Common myeloid progenitor, CD34-positive (primary cell): ENCODE data around the gene ATAD3C.
A peak's percentile ranks its signal among the peaks of the same experiment; 100 is the strongest.
"Not testable (repeated sequence)": the region's sequence is repeated elsewhere in the genome, so short reads cannot be mapped to it uniquely, and the experiment has no call there.

Source experiments
- CTCF ChIA-PET: fragments of 350-600 bp; sonication (Branson Sonifier 250); formaldehyde crosslinking; loops from one replicate; lab custom pipeline; 2021; ENCODE audit warnings: antibody characterized with exemption; lab: Charles Lee
- POLR2A ChIA-PET: fragments of 350-600 bp; sonication (Branson Sonifier 250); formaldehyde crosslinking; loops from one replicate; lab custom pipeline; 2021; ENCODE audit warnings: antibody characterized with exemption; lab: Charles Lee
- DNase-seq, 3 donors: peaks; one replicate each; pipeline versions ENCODE4 v3.0.0 to v3.0.0-alpha.2; 2013
- H3K27ac ChIP-seq, 2 experiments: 1 replicate in 1 of 2; 2 replicates in 1 of 2; pipeline ENCODE4 v1.7.0; 2013; ENCODE audit warnings: inconsistent platforms in 2 of 2, low read length in 2 of 2, mild to moderate bottlenecking in 2 of 2, low read depth in 1 of 2, moderate library complexity in 1 of 2; ENCODE audit not compliant: severe bottlenecking in 2 of 2, insufficient read depth in 1 of 2, poor library complexity in 1 of 2
- H3K27me3 ChIP-seq, 5 experiments: replicated peaks in 2 of 5; 1 replicate in 3 of 5; 2 replicates in 2 of 5; pipeline versions ENCODE4 v1.6.1 to v1.7.0; 2013; ENCODE audit warnings: low read length in 4 of 5, mild to moderate bottlenecking in 2 of 5, moderate library complexity in 2 of 5, inconsistent platforms in 1 of 5; ENCODE audit not compliant: insufficient read depth in 5 of 5, control insufficient read depth in 4 of 5
- H3K36me3 ChIP-seq, 4 experiments: 1 replicate in 2 of 4; 2 replicates in 2 of 4; pipeline versions ENCODE4 v1.6.1 to v1.7.0; 2013; ENCODE audit warnings: low read length in 3 of 4, control low read depth in 1 of 4, mild to moderate bottlenecking in 1 of 4; ENCODE audit not compliant: control insufficient read depth in 4 of 4, insufficient read depth in 4 of 4
- H3K4me1 ChIP-seq, 4 experiments: 1 replicate in 3 of 4; 2 replicates in 1 of 4; pipeline versions ENCODE4 v1.6.1 to v1.7.1; 2013; ENCODE audit warnings: low read length in 3 of 4, mild to moderate bottlenecking in 3 of 4, control low read depth in 1 of 4, inconsistent platforms in 1 of 4, moderate library complexity in 1 of 4; ENCODE audit not compliant: control insufficient read depth in 4 of 4, insufficient read depth in 4 of 4; ENCODE audit errors: control extremely low read depth in 1 of 4
- H3K4me3 ChIP-seq, 7 experiments: 1 replicate in 4 of 7; 2 replicates in 3 of 7; pipeline versions ENCODE4 v1.5.1 to v1.7.0; 2013; ENCODE audit warnings: mild to moderate bottlenecking in 7 of 7, low read length in 6 of 7, moderate library complexity in 6 of 7, inconsistent platforms in 2 of 7, low read depth in 2 of 7, control low read depth in 1 of 7; ENCODE audit not compliant: insufficient read depth in 4 of 7, control insufficient read depth in 1 of 7; ENCODE audit errors: extremely low read depth in 1 of 7
- H3K9me3 ChIP-seq, 5 experiments: 1 replicate in 4 of 5; 2 replicates in 1 of 5; pipeline versions ENCODE4 v1.6.1 to v1.7.1; 2013; ENCODE audit warnings: low read length in 4 of 5, mild to moderate bottlenecking in 2 of 5, inconsistent platforms in 1 of 5, low read depth in 1 of 5, moderate library complexity in 1 of 5; ENCODE audit not compliant: control insufficient read depth in 4 of 5, insufficient read depth in 2 of 5; ENCODE audit errors: control extremely low read depth in 1 of 5
- WGBS: methylation state at CpG from one replicate; pipeline ENCODE4 v1.1.5; 2013; ENCODE audit not compliant: insufficient coverage; 5-methylcytosine and 5-hydroxymethylcytosine counted together

ATAD3C gene

DNA sequence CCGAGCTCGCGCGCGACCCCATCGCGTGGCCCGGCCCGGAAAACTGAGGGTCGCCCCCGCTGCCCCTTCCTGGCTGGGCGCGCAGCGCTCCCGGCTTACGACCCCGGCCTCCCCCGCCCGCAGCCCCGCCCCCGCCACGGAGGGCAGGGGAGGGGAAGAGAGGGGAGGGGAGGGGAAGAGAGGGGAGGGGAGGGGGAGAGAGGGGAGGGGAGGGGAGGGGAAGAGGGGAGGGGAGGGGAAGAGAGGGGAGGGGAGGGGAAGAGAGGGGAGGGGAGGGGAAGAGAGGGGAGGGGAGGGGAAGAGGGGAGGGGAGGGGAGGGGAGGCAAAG, 21.7 kb upstream of the ATAD3C start:
- Histone ChIP-seq H3K36me3 (no peaks in the 10 kb centered on the region), H3K9me3 (no peaks in the 10 kb centered on the region), H3K27me3 (peaks cover 0 to 2% (median 0%) of the 10 kb centered on the region in 5 experiments), H3K4me1 (peaks cover 0 to 44% (median 22%) of the 10 kb centered on the region in 4 experiments), H3K27ac (no peak overlapping the region), H3K4me3 (peak overlapping the region in 2 of 7 experiments; percentile 40 to 50)
- CTCF ChIA-PET = interaction anchor here (2.9 kb wide), 1 partner anchor 12 kb away, joined by 11 read pairs; no protein-coding TSS in a partner anchor
- 0% methylated on average over 9 of the region's 22 CpGs for WGBS
- POLR2A ChIA-PET = no interaction called here
- peak in 1 of 3 donors; percentile 53 for DNase-seq

DNA sequence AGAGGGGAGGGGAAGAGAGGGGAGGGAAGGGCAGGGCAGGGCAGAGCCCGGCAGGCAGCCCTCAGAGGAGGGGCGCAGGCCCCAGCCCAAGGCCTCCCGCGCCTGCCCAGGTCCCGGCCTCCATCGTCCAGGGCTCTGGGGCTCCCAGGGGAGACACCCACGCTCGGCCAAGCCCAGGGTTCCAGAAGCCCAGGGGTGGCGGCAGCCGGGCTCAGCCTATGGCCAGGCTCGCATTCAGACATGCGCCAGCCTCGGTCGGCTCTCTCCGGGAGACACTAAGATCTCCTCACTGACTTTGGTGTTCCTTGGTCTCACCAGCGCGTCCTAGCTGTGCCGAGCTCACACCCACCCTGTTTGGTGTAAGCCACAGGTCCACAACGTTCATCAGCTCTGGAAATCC, 21.3 kb upstream of the ATAD3C start:
- POLR2A ChIA-PET = no interaction called here

DNA sequence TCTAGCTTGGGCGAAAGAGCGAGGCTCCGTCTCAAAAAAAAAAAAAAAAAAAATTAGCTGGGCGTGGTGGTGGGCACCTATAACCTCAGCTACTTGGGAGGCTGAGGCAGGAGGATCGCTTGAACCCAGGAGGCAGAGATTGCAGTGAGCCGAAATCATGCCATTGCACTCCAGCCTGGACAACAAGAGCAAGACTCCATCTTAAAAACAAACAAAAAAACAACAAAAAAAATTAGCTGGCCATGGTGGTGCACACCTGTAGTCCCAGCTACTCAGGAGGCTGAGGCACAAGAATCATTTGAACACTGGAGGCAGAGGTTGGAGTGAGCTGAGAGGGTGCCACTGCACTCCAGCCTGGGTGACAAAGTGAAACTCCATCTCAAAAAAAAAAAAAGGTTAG, 20.5 kb upstream of the ATAD3C start:
- H3K27me3 ChIP-seq, DNase-seq, H3K27ac ChIP-seq, H3K9me3 ChIP-seq, H3K4me3 ChIP-seq, H3K36me3 ChIP-seq: not testable (repeated sequence)
- peaks cover 0 to 56% (median 32%) of the 10 kb centered on the region in 4 experiments for H3K4me1 ChIP-seq
- POLR2A ChIA-PET = interaction anchor here (0.7 kb wide), 1 partner anchor 8 kb away, joined by 3 read pairs; no protein-coding TSS in a partner anchor
- CTCF ChIA-PET = interaction anchor here (0.7 to 3.1 kb wide), 4 partner anchors 9 to 30 kb away, joined by 3 to 11 read pairs (median 6); partner anchors contain the start of genes ANKRD65 and CCNL2
- 93% methylated on average over 5 of the region's 6 CpGs for WGBS

More for the DNA sequence above, 21.3 kb upstream of the ATAD3C start:
- Histone ChIP-seq H3K4me3 (no peak overlapping the region), H3K9me3 (no peaks in the 10 kb centered on the region), H3K36me3 (no peaks in the 10 kb centered on the region), H3K27me3 (peaks cover 0 to 2% (median 0%) of the 10 kb centered on the region in 5 experiments), H3K27ac (no peak overlapping the region), H3K4me1 (peaks cover 0 to 48% (median 24%) of the 10 kb centered on the region in 4 experiments)
- CTCF ChIA-PET = interaction anchor here (2.9 kb wide), 1 partner anchor 13 kb away, joined by 11 read pairs; no protein-coding TSS in a partner anchor
- DNase-seq = no peak
- 87% methylated on average over 17 of the region's 19 CpGs for WGBS

- no peak overlapping the region for H3K27ac ChIP-seq
- WGBS = 89% methylated on average over 6 of the region's 6 CpGs
Measured at GRCh38 chr1:1429671-1430073, 19.8 kb upstream of the ATAD3C start.

GRCh38 chr1:1430114-1430982, 19.1 kb upstream of the ATAD3C start:
- Histone ChIP-seq H3K9me3 (no peaks in the 10 kb centered on the region), H3K27me3 (peaks cover 0 to 2% (median 0%) of the 10 kb centered on the region in 5 experiments), H3K36me3 (no peaks in the 10 kb centered on the region), H3K27ac (no peak overlapping the region), H3K4me1 (peaks cover 0 to 70% (median 46%) of the 10 kb centered on the region in 4 experiments), H3K4me3 (peak overlapping the region in 1 of 7 experiments; percentile 38)
- DNase-seq = no peak
- 39% methylated on average over 24 of the region's 35 CpGs for WGBS
- ChIA-PET POLR2A (no interaction called here), CTCF (interaction anchor here (0.7 to 3.1 kb wide), 4 partner anchors 9 to 21 kb away, joined by 3 to 11 read pairs (median 6); partner anchors contain the start of gene ANKRD65)

More at GRCh38 chr1:1429671-1430073, 19.8 kb upstream of the ATAD3C start:
- Histone ChIP-seq H3K9me3 (no peaks in the 10 kb centered on the region), H3K4me3 (no peak overlapping the region), H3K36me3 (no peaks in the 10 kb centered on the region), H3K27me3 (peaks cover 0 to 2% (median 0%) of the 10 kb centered on the region in 5 experiments), H3K4me1 (peaks cover 0 to 63% (median 39%) of the 10 kb centered on the region in 4 experiments)
- ChIA-PET POLR2A (interaction anchor here (0.7 kb wide), 1 partner anchor 7 kb away, joined by 3 read pairs; no protein-coding TSS in a partner anchor), CTCF (interaction anchor here (0.7 to 3.1 kb wide), 5 partner anchors 9 to 31 kb away, joined by 3 to 11 read pairs (median 3); partner anchors contain the start of genes ANKRD65 and CCNL2)
- DNase-seq = no peak

GRCh38 chr1:1430992-1431844, 18.3 kb upstream of the ATAD3C start:
- POLR2A ChIA-PET = no interaction called here
- CTCF ChIA-PET = interaction anchor here (0.9 to 3.1 kb wide), 4 partner anchors 9 to 31 kb away, joined by 3 to 11 read pairs (median 9); partner anchors contain the start of gene ANKRD65
- H3K36me3 ChIP-seq = no peaks in the 10 kb centered on the region
- peaks cover 0 to 72% (median 49%) of the 10 kb centered on the region in 4 experiments for H3K4me1 ChIP-seq
- 68% methylated on average over 12 of the region's 18 CpGs for WGBS
- H3K27ac ChIP-seq = no peak overlapping the region
- no peak overlapping the region for H3K4me3 ChIP-seq
- DNase-seq = no peak
- H3K9me3 ChIP-seq = no peaks in the 10 kb centered on the region
- peaks cover 0 to 2% (median 0%) of the 10 kb centered on the region in 5 experiments for H3K27me3 ChIP-seq
